PFSK-1 (cell line): ENCODE measurements around the gene CDK15.

ENCODE experiments used
- POLR2AphosphoS5 ChIP-seq: IDR thresholded peaks from 2 replicates; pipeline ENCODE4 v1.6.1; 2012; ENCODE audit warnings: low read depth, mild to moderate bottlenecking, control low read depth, low read length, moderate library complexity
- SIN3A ChIP-seq: IDR thresholded peaks from 2 replicates; pipeline ENCODE4 v1.6.1; 2012; ENCODE audit warnings: mild to moderate bottlenecking, low read length, moderate library complexity, borderline replicate concordance; ENCODE audit not compliant: insufficient read depth
- TAF1 ChIP-seq: IDR thresholded peaks from 2 replicates; pipeline ENCODE4 v1.6.1; 2012; ENCODE audit warnings: low read length, control low read depth, borderline replicate concordance; ENCODE audit not compliant: insufficient read depth
- TF ChIP-seq, protein P1 (sequence below), 2 experiments: IDR thresholded peaks; 2 replicates each; pipeline versions ENCODE4 v1.6.1 to v1.8.0; 2011 to 2012; ENCODE audit warnings: low read depth in 2 of 2, low read length in 2 of 2, control low read depth in 1 of 2, inconsistent platforms in 1 of 2, mild to moderate bottlenecking in 1 of 2, moderate library complexity in 1 of 2; ENCODE audit not compliant: insufficient read depth in 1 of 2

DNA sequence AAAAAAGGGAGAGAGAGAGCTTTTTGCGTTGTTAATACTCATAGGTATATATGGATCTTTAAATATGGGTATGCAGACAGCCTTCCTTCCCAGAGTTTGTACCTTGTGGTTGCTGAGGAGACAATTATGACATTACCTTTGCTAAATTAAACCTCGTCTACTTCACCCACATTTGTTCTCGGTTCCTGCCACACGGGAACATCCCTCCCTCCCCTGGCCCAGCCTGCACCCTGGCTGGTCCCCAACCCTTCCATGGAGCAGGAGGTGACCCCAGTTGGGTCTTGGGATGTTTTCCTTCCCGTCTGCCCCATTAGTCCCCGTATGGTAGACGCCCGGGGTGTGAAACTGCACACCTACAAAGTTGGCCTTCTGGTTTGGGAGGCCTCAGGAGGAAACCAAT, 122.0 kb downstream of the CDK15 start:
- TF ChIP-seq POLR2AphosphoS5 (no peak), TAF1 (no peak), SIN3A (no peak)
- TF ChIP-seq, protein P1, sequence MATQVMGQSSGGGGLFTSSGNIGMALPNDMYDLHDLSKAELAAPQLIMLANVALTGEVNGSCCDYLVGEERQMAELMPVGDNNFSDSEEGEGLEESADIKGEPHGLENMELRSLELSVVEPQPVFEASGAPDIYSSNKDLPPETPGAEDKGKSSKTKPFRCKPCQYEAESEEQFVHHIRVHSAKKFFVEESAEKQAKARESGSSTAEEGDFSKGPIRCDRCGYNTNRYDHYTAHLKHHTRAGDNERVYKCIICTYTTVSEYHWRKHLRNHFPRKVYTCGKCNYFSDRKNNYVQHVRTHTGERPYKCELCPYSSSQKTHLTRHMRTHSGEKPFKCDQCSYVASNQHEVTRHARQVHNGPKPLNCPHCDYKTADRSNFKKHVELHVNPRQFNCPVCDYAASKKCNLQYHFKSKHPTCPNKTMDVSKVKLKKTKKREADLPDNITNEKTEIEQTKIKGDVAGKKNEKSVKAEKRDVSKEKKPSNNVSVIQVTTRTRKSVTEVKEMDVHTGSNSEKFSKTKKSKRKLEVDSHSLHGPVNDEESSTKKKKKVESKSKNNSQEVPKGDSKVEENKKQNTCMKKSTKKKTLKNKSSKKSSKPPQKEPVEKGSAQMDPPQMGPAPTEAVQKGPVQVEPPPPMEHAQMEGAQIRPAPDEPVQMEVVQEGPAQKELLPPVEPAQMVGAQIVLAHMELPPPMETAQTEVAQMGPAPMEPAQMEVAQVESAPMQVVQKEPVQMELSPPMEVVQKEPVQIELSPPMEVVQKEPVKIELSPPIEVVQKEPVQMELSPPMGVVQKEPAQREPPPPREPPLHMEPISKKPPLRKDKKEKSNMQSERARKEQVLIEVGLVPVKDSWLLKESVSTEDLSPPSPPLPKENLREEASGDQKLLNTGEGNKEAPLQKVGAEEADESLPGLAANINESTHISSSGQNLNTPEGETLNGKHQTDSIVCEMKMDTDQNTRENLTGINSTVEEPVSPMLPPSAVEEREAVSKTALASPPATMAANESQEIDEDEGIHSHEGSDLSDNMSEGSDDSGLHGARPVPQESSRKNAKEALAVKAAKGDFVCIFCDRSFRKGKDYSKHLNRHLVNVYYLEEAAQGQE (IDR thresholded peaks at IDR 0.05; ENCODE audit: insufficient read depth in 1 of 2, low read depth in 2 of 2, low read length in 2 of 2) = no peak
